Mesothelial cell of epicardium (in vitro differentiated cells): ENCODE data around the gene DUSP2. TPM values are rescaled to one million over a fixed set of nuclear protein-coding genes. Genes with fewer than 3 reads are reported as not detected.
A peak's percentile ranks its signal among the peaks of the same experiment; 100 is the strongest.
"Not testable (repeated sequence)": the region's sequence is repeated elsewhere in the genome, so short reads cannot be mapped to it uniquely, and the experiment has no call there.

ENCODE experiments used
- DNase-seq, 2 experiments: peaks; one replicate each; pipeline ENCODE4 v3.0.0; 2021; ENCODE audit warnings: low spot score in 2 of 2; ENCODE audit not compliant: unreplicated experiment in 2 of 2
- H3K27ac Mint-ChIP-seq: 2 replicates; pipeline ENCODE4 v1.8.0; 2021; ENCODE audit warnings: mixed read lengths
- H3K27me3 Mint-ChIP-seq: 2 replicates; pipeline ENCODE4 v1.8.0; 2021; ENCODE audit warnings: low read depth, mixed read lengths
- H3K36me3 Mint-ChIP-seq: 2 replicates; pipeline ENCODE4 v1.8.0; 2021; ENCODE audit warnings: mixed read lengths
- H3K4me1 Mint-ChIP-seq: 2 replicates; pipeline ENCODE4 v1.8.0; 2021; ENCODE audit warnings: mixed read lengths
- H3K4me3 Mint-ChIP-seq: 2 replicates; pipeline ENCODE4 v1.8.0; 2021; ENCODE audit warnings: mild to moderate bottlenecking, moderate library complexity, mixed read lengths
- H3K9me3 Mint-ChIP-seq: 2 replicates; pipeline ENCODE4 v1.8.0; 2021; ENCODE audit warnings: mixed read lengths
- CTCF ChIP-seq: fragments of 200-600 bp; sonication (generic); IDR thresholded peaks from one replicate; pipeline ENCODE4 v1.5.0; 2021; ENCODE audit warnings: antibody characterized with exemption; ENCODE audit not compliant: unreplicated experiment
- total RNA-seq: library from RNA; stranded (reverse); gene quantifications from 3 replicates; pipeline ENCODE4 v1.2.1, GENCODE V29; 2021

Gene DUSP2
- total RNA-seq, 1 donor from 2014 or later: 42.7 TPM

- Mint-ChIP-seq H3K27ac (no peak overlapping the region), H3K4me1 (peaks cover 33% of the 10 kb centered on the region), H3K9me3 (no peaks in the 10 kb centered on the region), H3K36me3 (no peaks in the 10 kb centered on the region), H3K4me3 (no peak overlapping the region), H3K27me3 (peaks cover 5% of the 10 kb centered on the region)
- DNase-seq: peak in 1 of 2 experiments; percentile 19
- no peak for TF ChIP-seq CTCF
Measured at GRCh38 chr2:96142217-96143113, 2.8 kb downstream of the DUSP2 start.

- H3K36me3 Mint-ChIP-seq, DNase-seq, H3K9me3 Mint-ChIP-seq, H3K4me3 Mint-ChIP-seq, H3K27me3 Mint-ChIP-seq, H3K27ac Mint-ChIP-seq: not testable (repeated sequence)
- H3K4me1 Mint-ChIP-seq: peaks cover 24% of the 10 kb centered on the region
Measured at GRCh38 chr2:96141624-96141967, 3.6 kb downstream of the DUSP2 start.

GRCh38 chr2:96140941-96141623 is 4.2 kb downstream of the DUSP2 start:
- Mint-ChIP-seq H3K9me3 (no peaks in the 10 kb centered on the region), H3K36me3 (no peaks in the 10 kb centered on the region), H3K27me3 (peaks cover 11% of the 10 kb centered on the region), H3K4me3 (no peak overlapping the region), H3K27ac (no peak overlapping the region), H3K4me1 (peaks cover 20% of the 10 kb centered on the region)
- peak in 1 of 2 experiments; percentile 8 for DNase-seq
- TF ChIP-seq CTCF: no peak

GRCh38 chr2:96139181-96139758 is 6.0 kb downstream of the DUSP2 start:
- no peak overlapping the region for H3K4me3 Mint-ChIP-seq
- H3K27ac Mint-ChIP-seq: no peak overlapping the region
- H3K36me3 Mint-ChIP-seq: no peaks in the 10 kb centered on the region

GRCh38 chr2:96138179-96139145 is 6.8 kb downstream of the DUSP2 start, which contains the start of gene ASTL:
ASTL (minus strand) TSS chr2:96138502; CDS start chr2:96138436, 66 bp downstream.
- DNase-seq: peak in 1 of 2 experiments; percentile 68
- TF ChIP-seq CTCF: peak; percentile 21
- Mint-ChIP-seq H3K27ac (no peak within 1 kb of the TSS), H3K4me1 (peaks cover 4% of the 10 kb centered on the region), H3K36me3 (no peaks in the 10 kb centered on the region), H3K4me3 (peak within 1 kb of the TSS; percentile 17), H3K9me3 (no peaks in the 10 kb centered on the region), H3K27me3 (peaks cover 32% of the 10 kb centered on the region)

More at GRCh38 chr2:96139181-96139758, 6.0 kb downstream of the DUSP2 start:
- peaks cover 11% of the 10 kb centered on the region for H3K4me1 Mint-ChIP-seq
- H3K9me3 Mint-ChIP-seq: no peaks in the 10 kb centered on the region
- no peak for DNase-seq
- TF ChIP-seq CTCF: no peak
- peaks cover 26% of the 10 kb centered on the region for H3K27me3 Mint-ChIP-seq
